GM06990 (cell line): ENCODE measurements around the gene DCP2.

Experiments used
- DNase-seq: peaks from one replicate; pipeline ENCODE4 v3.0.0-alpha.2; 2011; ENCODE audit not compliant: insufficient read length; ENCODE audit errors: extremely low read depth
- H3K27me3 ChIP-seq: replicated peaks from 2 replicates; pipeline ENCODE4 v1.6.0; 2011; ENCODE audit warnings: low read length; ENCODE audit not compliant: control insufficient read depth, insufficient read depth
- H3K36me3 ChIP-seq: 2 replicates; pipeline ENCODE4 v1.5.1; 2011; ENCODE audit warnings: low read length; ENCODE audit not compliant: control insufficient read depth, insufficient read depth
- H3K4me3 ChIP-seq: replicated peaks from 2 replicates; pipeline ENCODE4 v1.5.1; 2011; ENCODE audit warnings: low read depth, mild to moderate bottlenecking, control low read depth, low read length
- CTCF ChIP-seq: IDR thresholded peaks from 2 replicates; pipeline ENCODE4 v1.5.1; 2011; ENCODE audit warnings: low read length, control low read depth, mild to moderate bottlenecking, inconsistent platforms; ENCODE audit not compliant: insufficient read depth, poor library complexity, severe bottlenecking

DCP2 gene

GRCh38 chr5:113068559-113068958 lies 92.0 kb downstream of the DCP2 start:
- no peak for DNase-seq
- H3K4me3 ChIP-seq = no peak overlapping the region
- H3K27me3 ChIP-seq = no peaks in the 10 kb centered on the region
- no peaks in the 10 kb centered on the region for H3K36me3 ChIP-seq
- TF ChIP-seq CTCF = no peak
